Measurements from ENCODE around the gene P2RY14. TPM values are rescaled to one million over a fixed set of nuclear protein-coding genes. Genes with fewer than 3 reads are reported as not detected.

The P2RY14 gene
- total RNA-seq, 1 donor from 2014 or later: not detected

- no peaks in the 10 kb centered on the region for H3K9me3 Mint-ChIP-seq
- H3K4me1 Mint-ChIP-seq: peaks cover 10% of the 10 kb centered on the region
- no peak overlapping the region for H3K27ac Mint-ChIP-seq (ENCODE audit: unreplicated experiment)
- no peaks in the 10 kb centered on the region for H3K27me3 Mint-ChIP-seq (ENCODE audit: low read depth)
- no peak for DNase-seq (ENCODE audit: low read depth, low spot score)
- peaks cover 5% of the 10 kb centered on the region for H3K36me3 Mint-ChIP-seq (ENCODE audit: low read depth)
- no peak overlapping the region for H3K4me3 Mint-ChIP-seq
- TF ChIP-seq, protein P1, sequence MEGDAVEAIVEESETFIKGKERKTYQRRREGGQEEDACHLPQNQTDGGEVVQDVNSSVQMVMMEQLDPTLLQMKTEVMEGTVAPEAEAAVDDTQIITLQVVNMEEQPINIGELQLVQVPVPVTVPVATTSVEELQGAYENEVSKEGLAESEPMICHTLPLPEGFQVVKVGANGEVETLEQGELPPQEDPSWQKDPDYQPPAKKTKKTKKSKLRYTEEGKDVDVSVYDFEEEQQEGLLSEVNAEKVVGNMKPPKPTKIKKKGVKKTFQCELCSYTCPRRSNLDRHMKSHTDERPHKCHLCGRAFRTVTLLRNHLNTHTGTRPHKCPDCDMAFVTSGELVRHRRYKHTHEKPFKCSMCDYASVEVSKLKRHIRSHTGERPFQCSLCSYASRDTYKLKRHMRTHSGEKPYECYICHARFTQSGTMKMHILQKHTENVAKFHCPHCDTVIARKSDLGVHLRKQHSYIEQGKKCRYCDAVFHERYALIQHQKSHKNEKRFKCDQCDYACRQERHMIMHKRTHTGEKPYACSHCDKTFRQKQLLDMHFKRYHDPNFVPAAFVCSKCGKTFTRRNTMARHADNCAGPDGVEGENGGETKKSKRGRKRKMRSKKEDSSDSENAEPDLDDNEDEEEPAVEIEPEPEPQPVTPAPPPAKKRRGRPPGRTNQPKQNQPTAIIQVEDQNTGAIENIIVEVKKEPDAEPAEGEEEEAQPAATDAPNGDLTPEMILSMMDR (conservative IDR thresholded peaks at IDR 0.05): no peak
Observed at GRCh38 chr3:151265166-151265565, 13.2 kb downstream of the P2RY14 start.

DNA sequence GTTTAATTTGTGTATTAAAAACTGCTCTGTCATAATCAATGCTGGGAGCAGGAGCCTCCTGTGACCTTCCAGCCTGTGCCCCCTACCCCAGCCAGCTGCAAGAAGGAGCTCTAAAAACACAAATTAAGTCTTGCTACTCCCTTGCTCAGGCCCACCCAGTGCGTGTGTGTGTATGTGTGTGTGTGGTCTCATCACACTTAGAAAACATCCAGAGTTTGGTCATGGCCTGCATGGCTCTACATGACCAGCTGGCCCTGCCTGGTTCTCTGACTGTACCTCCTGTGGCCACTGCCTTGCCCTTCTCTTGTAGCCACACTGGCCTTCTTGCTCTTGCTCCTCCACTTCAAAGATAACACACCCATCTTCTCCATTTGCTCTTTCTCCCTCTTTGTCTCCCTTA lies 13.7 kb downstream of the P2RY14 start:
- Mint-ChIP-seq H3K4me3 (no peak overlapping the region), H3K27ac (ENCODE audit: unreplicated experiment) (no peak overlapping the region), H3K36me3 (ENCODE audit: low read depth) (peaks cover 2% of the 10 kb centered on the region), H3K4me1 (peaks cover 10% of the 10 kb centered on the region), H3K27me3 (ENCODE audit: low read depth) (no peaks in the 10 kb centered on the region), H3K9me3 (no peaks in the 10 kb centered on the region)
- TF ChIP-seq, protein P1 (conservative IDR thresholded peaks at IDR 0.05): no peak
- no peak for DNase-seq (ENCODE audit: low read depth, low spot score)

DNA sequence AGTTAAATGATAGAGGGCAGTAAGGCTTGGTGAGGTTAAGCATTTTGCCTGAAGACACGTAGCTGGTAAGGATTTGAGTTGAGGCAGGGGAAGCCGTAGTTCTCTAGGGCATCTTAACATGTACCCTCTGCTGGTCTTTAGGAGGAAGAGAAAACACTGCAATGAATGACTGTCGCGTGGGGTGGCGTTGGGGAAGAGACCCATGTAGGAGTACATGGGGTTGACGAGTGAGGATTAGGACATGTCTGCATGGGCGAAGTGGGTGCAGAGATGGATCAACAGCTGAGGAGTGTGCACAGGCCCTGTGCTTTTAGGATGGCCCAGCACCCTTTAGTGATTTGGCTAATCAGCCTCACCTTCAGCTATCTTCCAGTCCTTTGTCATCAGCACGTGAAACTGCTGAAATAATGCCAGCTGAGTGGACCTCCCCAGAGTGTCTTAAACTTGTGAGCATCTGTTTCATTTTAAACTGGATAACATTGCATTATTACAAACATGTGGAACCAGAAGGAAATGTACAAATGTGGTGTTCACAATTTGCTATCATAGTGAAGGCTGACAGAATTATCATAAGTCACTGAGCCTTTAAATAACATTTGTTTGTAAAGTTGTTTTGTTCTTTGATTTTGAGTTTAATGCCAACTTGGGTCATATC lies 15.3 kb downstream of the P2RY14 start:
- Mint-ChIP-seq H3K36me3 (ENCODE audit: low read depth) (peaks cover 2% of the 10 kb centered on the region), H3K27ac (ENCODE audit: unreplicated experiment) (no peak overlapping the region), H3K27me3 (ENCODE audit: low read depth) (no peaks in the 10 kb centered on the region), H3K4me3 (no peak overlapping the region), H3K9me3 (no peaks in the 10 kb centered on the region), H3K4me1 (peaks cover 10% of the 10 kb centered on the region)
- TF ChIP-seq, protein P1 (conservative IDR thresholded peaks at IDR 0.05): no peak
- DNase-seq (ENCODE audit: low read depth, low spot score): no peak

DNA sequence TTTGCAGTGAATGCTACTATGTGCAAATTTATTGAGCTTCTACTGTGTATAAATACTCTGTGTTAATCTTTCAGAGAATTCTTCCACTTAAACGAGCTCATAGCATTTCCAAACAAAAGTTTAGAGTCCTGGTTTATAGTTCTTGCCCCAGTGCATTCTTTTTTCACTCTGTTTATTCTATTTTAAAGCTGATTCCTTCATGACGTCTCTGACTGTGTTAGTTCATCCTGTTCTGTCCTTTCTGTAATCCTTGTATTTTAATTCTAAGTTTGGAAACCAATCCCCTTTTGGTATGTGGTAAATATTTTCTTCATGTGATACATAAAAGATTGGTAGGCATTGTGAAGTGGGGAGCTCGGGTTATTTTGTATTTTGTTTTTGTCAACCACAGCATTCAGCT lies 18.7 kb downstream of the P2RY14 start:
- Mint-ChIP-seq H3K4me3 (no peak overlapping the region), H3K27ac (ENCODE audit: unreplicated experiment) (no peak overlapping the region), H3K27me3 (ENCODE audit: low read depth) (no peaks in the 10 kb centered on the region), H3K36me3 (ENCODE audit: low read depth) (peaks cover 2% of the 10 kb centered on the region), H3K9me3 (no peaks in the 10 kb centered on the region), H3K4me1 (no peaks in the 10 kb centered on the region)
- TF ChIP-seq, protein P1 (conservative IDR thresholded peaks at IDR 0.05): no peak
- DNase-seq (ENCODE audit: low read depth, low spot score): no peak

- TF ChIP-seq, protein P1 (conservative IDR thresholded peaks at IDR 0.05): no peak
- no peak overlapping the region for H3K4me3 Mint-ChIP-seq
- H3K9me3 Mint-ChIP-seq: no peaks in the 10 kb centered on the region
- peaks cover 2% of the 10 kb centered on the region for H3K36me3 Mint-ChIP-seq (ENCODE audit: low read depth)
- DNase-seq (ENCODE audit: low read depth, low spot score): no peak
- no peak overlapping the region for H3K27ac Mint-ChIP-seq (ENCODE audit: unreplicated experiment)
- H3K4me1 Mint-ChIP-seq: no peaks in the 10 kb centered on the region
- no peaks in the 10 kb centered on the region for H3K27me3 Mint-ChIP-seq (ENCODE audit: low read depth)
Observed at GRCh38 chr3:151256749-151257148, 21.6 kb downstream of the P2RY14 start.
